CD4-positive, alpha-beta T cell treated with Interleukin-1 beta for 1 hour (primary cell): ENCODE data around the gene NXN.
A peak's percentile ranks its signal among the peaks of the same experiment; 100 is the strongest.
"Not testable (repeated sequence)": the region's sequence is repeated elsewhere in the genome, so short reads cannot be mapped to it uniquely, and the experiment has no call there.

ENCODE experiments used
- DNase-seq, 2 donors: peaks; one replicate each; pipeline ENCODE4 v3.0.0-alpha.2; 2020 to 2022

NXN gene

DNA sequence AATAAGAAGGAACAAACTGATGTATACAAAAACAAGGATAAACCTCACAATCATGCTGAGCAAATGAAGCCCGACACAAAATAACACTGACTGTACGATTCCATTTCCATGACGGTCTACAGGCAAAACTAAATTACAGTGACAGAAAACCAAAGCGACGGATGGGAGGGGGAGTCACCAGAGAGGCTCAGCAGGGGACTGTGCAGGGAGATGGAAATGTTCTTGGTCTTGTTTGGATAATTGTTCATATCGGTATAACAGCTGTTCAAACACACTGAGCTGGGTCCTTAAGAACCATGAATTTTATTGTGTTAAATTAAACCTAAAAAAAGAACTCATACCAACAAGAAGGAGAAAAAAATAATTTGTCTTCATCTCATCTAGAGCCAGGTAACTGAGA is 97.8 kb downstream of the NXN start:
- no peak for DNase-seq

DNA sequence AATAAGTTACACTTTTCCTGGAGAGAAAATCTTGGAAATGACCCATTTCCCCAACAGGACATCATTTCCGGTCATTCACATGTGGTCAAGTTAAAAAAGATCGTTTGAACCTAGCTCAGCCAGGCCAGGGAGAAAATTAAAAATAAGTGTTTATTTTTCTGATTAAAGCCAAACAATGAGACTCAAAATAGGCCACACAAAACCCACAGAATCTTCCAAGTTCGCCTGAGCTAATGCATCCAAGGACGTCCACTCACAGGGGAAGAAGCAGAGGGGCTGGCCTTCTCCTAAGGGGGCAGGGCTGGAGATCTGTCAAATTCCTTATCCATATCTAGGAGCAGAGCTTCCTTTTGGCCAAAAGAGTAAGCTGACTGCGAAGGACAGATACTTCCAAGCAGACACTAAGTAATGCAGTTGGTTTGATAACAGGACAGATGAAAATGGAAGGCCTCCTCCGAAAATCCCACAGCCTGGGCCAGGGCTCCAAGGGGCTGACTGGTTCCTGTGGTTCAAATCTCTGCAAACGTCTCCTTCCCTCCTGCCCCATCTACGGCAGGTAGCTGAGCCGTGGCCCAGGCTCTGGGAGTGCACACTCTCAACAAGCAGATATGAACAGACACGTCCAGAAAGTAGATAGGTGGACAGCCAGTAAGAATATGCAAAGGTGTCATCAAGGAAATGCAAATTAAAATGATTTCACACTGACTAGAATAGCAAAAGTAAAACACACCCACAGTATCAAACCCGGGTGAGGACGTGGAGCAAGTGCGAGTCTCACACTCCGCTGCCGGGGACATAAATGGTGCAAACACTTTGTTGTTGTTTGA is 98.9 kb downstream of the NXN start:
- no peak for DNase-seq

DNA sequence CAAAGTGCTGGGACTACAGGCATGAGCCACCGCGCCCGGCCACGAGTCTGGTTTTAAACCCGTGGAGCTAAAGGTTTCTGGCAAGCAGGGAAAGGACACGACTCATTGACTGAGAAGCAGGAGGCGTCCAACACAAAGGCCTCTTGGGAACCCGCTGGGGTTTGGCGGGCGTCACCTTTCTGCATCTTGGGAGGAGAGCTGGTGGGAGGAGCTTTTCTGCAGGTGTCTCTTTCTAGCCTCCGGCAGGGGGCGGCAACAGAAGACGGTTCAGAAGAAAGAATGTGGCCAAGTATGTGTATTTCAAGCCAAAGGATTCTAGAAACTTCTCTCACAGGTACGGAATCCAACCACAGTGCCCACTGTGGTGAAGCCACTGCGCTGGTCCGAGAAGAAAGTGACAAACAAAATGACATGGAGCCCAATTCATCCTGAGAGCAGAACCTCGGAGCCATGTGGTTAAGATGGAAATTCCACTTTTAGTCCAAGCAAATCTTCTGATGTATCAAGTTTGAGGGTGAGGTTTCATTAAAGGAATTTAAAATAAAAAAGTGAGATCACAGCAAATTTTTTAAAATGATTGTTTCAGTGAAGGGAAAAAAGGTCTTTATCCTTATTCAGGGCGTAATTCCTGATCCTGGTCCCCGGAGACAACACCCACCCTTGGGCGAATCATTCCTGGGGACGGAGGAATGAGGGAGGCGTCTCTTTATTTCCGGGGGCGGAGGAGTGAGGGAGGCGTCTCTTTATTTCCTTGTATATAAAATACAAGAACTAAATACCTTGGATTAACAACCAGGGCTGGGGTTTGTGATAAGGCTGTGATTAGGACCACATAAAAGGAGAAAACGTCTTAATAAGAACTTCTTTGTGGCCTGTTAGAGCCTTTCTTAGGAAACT is 99.8 kb downstream of the NXN start:
- DNase-seq: peak; percentile 70 to 73

DNA sequence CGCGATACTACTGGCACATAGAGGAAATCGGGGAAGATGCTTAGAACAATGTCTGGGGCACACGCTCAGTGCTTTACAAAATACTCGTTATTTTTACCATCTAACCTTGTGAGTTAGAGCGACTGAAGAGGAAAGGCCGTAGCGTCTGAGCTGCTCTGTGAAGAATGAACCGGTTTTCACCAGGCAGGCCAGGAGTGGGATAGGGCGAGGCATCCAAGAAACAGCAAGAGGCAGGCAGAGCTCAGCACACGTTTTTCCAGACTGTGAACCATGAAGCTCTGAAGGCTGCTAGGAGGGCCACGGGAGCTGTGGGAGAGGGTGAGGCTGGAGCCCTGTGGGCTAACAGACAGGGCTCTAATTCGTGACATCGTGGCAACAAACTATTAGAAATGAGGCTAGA is 101.9 kb downstream of the NXN start:
- DNase-seq: no peak

DNA sequence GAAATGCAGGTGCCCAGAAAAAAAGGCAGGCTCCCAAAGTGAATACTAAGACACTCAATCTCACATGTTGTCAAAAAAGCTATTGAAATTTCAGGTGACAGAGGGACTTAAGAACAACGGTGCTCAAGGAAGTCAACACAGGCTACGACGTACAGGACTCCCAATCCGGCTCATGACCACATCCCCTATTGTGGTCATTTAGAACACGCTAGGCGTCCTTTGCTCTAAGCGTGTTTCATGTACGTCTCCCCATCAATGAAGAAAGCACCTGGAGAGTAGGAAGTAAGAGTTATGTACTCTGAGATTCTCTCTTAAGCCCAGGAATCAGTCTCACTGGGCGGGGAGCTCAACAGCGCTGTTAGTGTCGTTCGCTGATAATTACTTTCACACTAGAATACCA is 103.3 kb downstream of the NXN start:
- DNase-seq: peak; percentile 8 to 26

DNA sequence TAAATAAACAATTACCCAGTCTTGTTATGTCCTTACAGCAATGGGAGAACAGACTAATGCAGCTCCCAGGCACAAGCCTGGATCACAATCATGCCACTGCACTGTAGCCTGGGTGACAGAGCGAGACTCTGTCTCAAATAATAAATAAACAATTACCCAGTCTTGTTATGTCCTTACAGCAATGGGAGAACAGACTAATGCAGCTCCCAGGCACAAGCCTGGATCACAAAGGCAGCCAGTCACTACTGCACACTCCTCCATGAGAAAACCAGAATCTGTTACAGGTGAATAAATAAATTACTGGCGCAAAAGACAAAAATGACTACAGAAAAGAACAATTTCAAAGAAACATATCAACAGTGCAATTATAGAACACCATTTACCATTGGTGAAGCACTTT is 105.0 kb downstream of the NXN start:
- DNase-seq: not testable (repeated sequence)

DNA sequence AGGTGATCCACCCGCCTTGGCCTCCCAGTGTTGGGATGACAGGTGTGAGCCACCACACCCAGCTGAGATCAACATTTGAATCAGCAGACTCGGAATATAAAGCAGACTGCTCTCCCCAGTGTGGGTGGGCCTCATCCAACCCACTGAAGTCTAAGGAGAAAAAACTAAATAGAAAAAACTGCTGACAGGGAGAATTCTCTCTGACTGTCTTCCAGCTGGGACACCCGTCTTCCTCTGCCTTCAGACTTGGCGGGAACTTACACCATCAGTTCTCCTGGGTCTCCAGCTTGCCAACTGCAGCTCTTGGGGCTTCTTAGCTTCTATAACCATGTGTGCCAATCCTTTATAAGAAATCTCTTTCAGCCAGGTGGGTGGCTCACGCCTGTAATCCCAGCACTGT is 106.7 kb downstream of the NXN start:
- no peak for DNase-seq

DNA sequence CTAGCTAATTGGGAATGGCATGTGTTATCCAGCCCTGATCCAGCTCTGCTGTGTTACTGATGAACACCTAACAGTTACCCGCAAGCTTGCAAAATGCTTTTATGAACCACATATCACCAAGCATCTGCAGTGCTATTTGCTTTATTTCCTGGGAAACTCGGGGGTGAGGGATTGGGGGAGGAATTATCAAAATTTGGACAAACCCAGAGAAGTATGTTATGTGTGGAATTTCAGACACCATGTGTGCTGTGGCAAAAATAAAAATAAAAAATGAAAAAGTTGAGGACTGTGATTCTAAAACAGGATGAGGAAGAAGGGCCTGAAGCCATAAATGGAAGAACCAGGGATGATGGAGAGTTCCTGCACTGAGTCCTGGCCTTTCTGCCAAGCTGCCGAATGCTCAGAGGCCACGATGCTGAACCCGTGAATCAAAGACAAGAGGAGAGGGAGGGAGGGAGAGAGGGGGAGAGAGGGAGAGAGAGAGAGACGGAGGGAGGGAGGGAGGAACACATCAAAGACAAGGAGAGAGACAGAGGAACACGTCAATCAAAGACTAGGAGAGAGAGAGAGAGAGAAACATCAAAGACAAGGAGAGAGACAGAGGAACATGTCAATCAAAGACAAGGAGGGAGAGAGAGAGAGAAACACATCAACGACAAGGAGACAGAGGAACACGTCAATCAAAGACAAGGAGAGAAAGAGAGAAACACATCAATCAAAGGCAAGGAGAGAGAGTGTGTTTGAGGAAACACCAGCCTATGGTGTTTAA is 107.6 kb downstream of the NXN start:
- no peak for DNase-seq

DNA sequence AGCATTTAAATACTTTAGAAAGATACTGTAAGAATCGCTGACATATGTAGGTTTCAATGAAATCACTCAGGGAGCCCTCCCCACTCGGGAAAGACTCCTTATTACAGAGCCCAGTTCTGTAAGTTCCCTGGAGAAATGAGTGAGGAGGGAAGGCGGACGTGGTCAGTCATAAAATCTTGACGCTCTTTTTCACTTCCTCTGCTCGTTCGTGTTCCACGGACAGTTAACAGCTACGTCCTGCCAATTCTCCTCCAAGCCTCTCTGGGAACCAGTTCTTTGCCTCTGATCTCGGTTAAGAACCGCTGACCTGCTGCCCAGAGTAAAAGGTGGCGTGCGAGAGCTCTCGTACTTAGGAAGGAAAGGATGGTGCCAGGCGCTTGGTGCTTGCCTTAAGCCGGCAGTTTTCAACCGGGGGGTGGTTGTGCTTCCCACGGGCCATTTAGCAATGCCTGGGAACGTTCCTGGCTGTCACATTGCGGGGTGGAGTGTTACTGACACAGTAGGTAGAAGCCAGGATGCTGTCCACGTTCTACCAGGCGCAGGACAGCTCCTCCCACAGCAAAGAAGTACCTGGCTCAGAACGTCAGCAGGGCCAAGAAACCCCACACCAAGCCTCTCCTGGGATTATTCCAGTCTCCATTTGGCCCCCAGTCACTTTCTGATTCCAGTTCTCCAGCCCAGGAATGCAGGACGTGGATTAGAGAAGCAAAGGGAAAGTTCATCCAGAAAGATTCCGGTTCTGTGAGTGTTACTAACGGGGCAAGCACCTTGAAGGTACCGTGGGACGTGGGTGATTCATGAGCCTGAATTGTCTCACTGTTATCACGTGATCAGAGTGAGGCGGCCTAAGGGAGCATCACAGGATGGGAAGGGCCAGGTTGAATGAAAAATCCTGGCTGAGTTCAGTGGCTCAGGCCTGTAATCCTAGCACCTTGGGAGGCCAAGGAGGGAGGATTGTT is 109.7 kb downstream of the NXN start:
- DNase-seq: no peak

DNA sequence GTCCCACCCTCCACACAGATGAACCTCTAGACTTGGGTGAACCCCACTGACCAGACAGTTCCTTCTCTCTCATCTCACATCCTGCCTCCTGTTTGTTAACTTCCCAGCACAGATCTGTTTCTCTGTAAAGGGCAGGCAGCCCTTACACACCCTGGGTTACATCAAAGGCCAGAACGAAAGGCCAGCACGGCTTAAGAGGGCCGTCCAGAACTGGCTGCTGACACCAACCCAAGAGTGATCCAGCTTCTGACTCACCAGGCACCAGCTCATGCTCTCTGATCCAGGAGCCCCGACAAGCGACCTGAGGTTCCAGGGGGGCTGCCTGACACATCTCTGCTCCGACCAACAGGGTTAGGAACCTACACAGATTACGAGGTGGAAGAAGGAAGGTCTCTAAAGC is 110.5 kb downstream of the NXN start:
- no peak for DNase-seq

DNA sequence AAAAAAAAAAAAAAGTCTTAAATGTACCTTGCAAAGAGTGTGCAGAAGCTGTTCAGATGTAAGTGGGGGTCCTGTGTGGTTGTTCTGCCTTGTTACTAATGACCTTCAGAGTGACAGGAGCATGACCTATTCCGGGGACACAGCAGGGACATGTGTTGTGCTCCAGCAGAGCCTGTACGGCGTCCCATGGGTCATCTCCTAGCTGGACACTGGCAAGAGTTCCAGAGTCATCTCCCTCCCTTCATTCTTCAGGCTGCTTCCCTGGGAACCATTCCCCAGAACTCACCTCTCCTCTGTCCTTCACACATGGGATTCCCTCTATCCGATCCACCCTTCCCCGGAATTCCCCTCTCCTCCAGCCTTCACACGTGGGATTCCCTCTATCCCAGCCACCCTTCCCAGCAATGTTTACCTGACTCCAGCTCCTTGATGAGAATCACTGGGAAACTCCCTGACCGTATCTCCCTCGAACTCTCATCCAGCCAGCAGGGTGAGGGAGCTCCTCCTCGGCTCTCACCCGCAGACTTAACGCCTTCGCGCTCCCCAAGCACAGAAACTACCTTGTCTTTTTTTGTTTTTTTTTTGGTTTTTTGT is 111.6 kb downstream of the NXN start:
- DNase-seq: no peak

DNA sequence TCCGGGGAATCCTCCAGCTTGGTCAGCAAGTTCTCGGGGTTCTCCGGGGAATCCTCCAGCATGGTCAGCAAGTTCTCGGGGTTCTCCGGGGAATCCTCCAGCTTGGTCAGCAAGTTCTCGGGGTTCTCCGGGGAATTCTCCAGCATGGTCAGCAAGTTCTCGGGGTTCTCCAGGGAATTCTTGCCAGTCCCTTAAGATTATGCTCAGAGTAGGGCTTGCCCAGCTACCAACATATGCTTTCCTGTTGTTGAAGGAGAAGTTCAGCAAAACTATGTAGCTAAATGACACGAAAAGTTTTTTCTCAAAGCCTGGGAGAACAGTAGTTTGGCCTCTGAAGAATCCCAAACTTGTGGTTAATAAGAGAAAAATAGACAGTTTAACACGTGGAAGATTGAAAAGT is 112.3 kb downstream of the NXN start:
- DNase-seq: not testable (repeated sequence)

DNA sequence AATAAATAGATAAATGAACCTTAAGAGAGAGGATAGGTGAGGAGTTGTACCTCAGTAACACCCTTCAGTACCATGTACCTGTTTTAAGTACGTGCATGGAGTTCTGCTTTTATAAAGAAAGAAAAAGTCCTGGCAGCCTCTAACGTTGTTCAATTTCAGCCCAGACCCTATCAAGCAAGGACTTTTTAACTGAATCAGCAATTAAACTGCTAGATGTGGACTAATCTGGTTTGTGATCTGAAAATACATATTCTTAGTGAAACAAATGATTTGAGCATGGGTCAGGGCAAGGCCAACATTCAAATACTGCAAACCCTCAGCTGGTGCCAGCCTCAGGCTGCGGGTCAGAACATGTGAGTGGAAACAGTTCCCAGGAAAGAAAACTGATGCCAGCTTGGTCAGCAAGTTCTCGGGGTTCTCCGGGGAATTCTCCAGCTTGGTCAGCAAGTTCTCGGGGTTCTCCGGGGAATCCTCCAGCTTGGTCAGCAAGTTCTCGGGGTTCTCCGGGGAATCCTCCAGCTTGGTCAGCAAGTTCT is 112.9 kb downstream of the NXN start:
- no peak for DNase-seq

DNA sequence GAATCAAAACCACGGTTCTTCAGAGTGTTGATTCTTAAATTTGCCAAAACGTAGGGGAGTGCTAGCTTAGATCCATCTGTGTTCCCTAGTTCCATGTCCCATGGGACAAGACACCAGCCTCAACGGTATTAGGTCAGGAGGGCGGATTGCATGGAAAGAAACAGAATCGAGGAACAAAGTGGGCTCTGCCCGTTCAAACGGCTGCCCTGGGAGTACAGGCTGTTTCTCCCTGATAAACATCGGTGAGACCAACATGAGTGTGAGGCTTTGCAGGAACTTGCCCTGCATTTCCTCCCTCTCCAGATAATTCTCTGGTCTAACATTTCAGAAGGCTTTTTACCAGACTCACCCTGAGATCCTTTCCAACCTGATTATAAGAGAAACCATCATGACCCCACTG is 115.3 kb downstream of the NXN start:
- DNase-seq: no peak

DNA sequence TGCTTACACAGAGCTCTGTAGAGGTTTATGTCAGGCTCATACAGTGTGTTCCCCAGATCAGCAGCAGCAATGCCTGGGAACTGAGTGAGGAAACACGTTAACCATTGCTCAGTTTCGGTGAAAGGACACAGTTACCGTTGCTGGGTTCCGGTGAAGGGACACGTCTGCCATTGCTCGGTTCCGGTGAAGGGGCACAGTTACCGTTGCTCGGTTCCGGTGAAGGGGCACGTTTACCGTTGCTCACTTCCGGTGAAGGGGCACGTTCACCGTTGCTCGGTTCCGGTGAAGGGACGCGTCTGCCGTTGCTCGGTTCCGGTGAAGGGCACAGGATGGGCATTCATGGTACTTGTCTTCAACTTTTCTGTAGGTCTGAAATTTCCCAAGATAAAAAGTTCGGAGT is 115.7 kb downstream of the NXN start:
- no peak for DNase-seq

DNA sequence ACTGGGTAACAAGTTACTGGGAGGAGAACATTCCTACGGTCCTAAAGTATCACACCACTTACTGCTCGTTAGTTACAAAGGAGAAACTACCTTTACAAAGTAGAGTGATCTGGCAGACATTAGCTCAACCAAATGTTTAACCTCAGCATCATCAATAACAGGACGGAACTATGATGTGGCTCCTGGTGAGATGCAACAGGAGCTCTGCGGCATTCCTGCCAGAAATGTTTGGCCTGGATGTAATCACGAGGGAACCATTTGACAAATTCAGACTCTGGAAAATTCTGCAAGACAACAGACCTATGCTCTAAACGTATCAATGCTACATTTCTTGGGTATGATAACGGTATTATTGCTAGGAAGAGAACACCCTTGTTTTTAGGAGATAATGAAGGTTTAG is 117.0 kb downstream of the NXN start:
- no peak for DNase-seq

DNA sequence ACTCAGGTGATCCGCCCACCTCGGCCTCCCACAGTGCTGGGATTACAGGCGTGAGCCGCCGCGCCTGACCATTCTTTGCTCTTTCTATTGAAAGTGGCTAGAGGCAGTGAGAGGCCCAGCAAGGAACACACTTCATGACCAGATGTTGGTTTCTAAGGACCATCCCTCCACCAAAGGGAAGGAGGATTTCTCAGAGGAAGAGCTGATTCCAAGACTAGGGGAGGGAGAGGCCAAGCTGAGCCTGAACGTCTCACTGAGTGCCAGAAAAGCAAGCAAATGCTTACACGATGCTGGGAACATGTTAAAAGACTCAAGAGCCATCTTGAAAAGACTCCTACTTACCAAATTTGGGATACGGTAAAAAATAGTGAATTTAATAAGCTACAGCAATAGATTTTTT is 118.2 kb downstream of the NXN start:
- DNase-seq: no peak

DNA sequence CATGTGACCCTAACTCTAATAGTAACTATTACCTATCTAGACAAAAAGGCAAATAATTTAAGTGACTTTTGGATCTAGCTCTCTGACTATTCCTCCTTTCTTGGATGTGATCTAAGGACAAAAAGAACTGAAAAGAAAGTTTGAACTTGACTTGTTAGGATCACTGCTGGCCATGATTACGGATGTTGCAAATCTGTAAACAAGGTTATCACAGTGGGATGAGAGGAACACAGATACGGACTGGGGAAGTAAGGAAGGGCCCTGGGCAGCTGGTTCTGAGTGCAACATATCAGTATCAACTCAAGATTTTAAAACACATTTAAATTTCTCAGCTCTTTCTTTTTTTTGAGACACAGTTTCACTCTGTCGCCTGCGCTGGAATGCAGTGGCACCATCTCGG is 118.8 kb downstream of the NXN start:
- DNase-seq: no peak

DNA sequence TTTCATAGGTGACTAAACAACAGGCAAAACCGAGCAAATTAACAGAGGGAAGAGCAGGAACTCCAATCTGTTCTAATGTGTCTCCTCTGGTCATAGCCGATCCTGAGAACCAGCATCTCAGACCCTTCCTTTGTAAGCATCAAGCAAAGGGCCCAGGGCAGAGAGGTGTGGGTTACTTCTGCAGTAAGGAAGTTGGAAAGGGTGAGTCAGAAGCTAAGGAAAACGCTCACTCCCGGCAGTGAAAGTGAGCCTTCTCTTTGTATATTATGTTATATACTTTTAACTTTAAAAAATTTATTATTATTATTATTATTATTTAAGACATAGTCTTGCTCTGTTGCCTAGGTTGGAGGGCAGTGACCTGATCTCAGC is 119.8 kb downstream of the NXN start:
- no peak for DNase-seq

DNA sequence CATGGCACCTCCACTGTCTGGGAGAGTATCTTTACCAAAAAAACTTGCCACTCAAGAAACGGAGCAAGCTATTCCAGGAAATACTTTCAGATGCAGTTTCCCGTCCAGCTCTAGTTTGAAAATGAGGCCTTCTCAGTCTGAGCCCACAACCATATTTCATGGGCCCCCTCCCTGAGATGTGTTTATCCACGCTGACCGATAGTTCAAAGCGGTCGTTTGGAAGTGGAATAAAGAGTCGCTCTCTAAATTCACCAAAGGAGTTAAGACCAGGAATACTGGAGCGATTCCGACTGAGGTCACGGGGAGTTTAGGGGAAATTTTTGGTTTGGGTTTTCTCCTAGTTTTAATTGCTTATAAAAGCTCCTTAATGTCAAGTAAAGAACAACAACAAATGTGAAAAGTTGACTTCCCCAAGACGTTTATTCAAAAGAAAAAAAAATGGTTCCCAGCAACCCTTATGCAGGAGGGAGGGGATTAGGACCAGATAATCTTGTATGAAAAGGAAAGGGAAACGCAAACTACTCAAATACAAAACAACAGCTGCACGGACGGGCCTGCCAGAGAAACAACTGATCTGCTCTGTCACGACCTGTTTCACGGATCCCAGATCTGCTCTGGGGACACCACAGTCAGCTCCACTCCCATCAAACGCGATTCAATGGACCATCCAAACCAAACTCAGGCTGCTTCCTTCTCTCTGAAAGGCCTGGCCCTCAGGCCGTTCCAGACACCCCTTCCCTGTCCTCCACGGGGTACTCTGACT is 120.3 kb downstream of the NXN start:
- no peak for DNase-seq

DNA sequence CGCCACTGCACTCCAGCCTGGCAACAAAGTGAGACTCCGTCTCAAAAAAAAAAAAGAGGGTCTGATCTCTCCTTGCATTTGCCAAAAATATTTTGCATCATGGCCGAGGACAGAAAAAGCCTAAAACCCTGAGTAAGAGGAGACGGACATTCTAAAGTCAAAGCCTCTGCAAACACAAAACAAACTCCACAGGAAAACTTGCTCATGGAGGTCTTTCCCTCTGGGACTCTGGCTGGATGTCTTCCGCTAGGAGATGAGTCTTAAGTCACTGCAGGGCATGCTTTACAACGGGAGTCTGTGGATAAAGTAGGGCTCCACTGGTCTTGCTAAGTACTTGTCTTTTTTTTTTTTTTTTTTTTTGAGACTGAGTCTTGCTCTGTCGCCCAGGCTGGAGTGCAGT is 123.4 kb downstream of the NXN start:
- no peak for DNase-seq
